ENCODE measurements around the gene PPM1D. TPM values are rescaled to one million over a fixed set of nuclear protein-coding genes. Genes with fewer than 3 reads are reported as not detected.
A peak's percentile ranks its signal among the peaks of the same experiment; 100 is the strongest.
"Not testable (repeated sequence)": the region's sequence is repeated elsewhere in the genome, so short reads cannot be mapped to it uniquely, and the experiment has no call there.

The PPM1D gene
- total RNA-seq, 1 donor from 2014 or later: 21.2 TPM

GRCh38 chr17:60583008-60583407 lies 17.0 kb upstream of the PPM1D start:
- H3K27ac Mint-ChIP-seq: no peak overlapping the region
- peaks cover 3% of the 10 kb centered on the region for H3K27me3 Mint-ChIP-seq
- no peak for DNase-seq (ENCODE audit: low spot score, unreplicated experiment)
- TF ChIP-seq CTCF (IDR thresholded peaks at IDR 0.05; ENCODE audit: unreplicated experiment): no peak
- H3K4me3 Mint-ChIP-seq (ENCODE audit: low read depth): no peak overlapping the region
- no peaks in the 10 kb centered on the region for H3K9me3 Mint-ChIP-seq (ENCODE audit: low read depth)
- peaks cover 9% of the 10 kb centered on the region for H3K4me1 Mint-ChIP-seq (ENCODE audit: low read depth)
- H3K36me3 Mint-ChIP-seq (ENCODE audit: insufficient read depth): no peaks in the 10 kb centered on the region

- Mint-ChIP-seq H3K4me3 (ENCODE audit: low read depth) (no peak overlapping the region), H3K27me3 (peaks cover under 1% of the 10 kb centered on the region), H3K36me3 (ENCODE audit: insufficient read depth) (no peaks in the 10 kb centered on the region), H3K27ac (peak overlapping the region; percentile 11), H3K9me3 (ENCODE audit: low read depth) (no peaks in the 10 kb centered on the region), H3K4me1 (ENCODE audit: low read depth) (peaks cover 5% of the 10 kb centered on the region)
- DNase-seq (ENCODE audit: low spot score, unreplicated experiment): no peak
- no peak for TF ChIP-seq CTCF (IDR thresholded peaks at IDR 0.05; ENCODE audit: unreplicated experiment)
Measured at GRCh38 chr17:60585887-60586286, 14.1 kb upstream of the PPM1D start.

GRCh38 chr17:60586288-60586974 lies 13.6 kb upstream of the PPM1D start:
- H3K36me3 Mint-ChIP-seq (ENCODE audit: insufficient read depth): no peaks in the 10 kb centered on the region
- no peaks in the 10 kb centered on the region for H3K9me3 Mint-ChIP-seq (ENCODE audit: low read depth)
- no peak overlapping the region for H3K4me3 Mint-ChIP-seq (ENCODE audit: low read depth)
- H3K27me3 Mint-ChIP-seq: peaks cover 1% of the 10 kb centered on the region
- H3K27ac Mint-ChIP-seq: peak overlapping the region; percentile 11
- peaks cover 5% of the 10 kb centered on the region for H3K4me1 Mint-ChIP-seq (ENCODE audit: low read depth)
- no peak for DNase-seq (ENCODE audit: low spot score, unreplicated experiment)
- TF ChIP-seq CTCF (IDR thresholded peaks at IDR 0.05; ENCODE audit: unreplicated experiment): peak; percentile 41

- Mint-ChIP-seq H3K4me1 (ENCODE audit: low read depth) (peaks cover 9% of the 10 kb centered on the region), H3K4me3 (ENCODE audit: low read depth) (no peak overlapping the region), H3K27ac (no peak overlapping the region), H3K27me3 (peaks cover 4% of the 10 kb centered on the region), H3K9me3 (ENCODE audit: low read depth) (no peaks in the 10 kb centered on the region), H3K36me3 (ENCODE audit: insufficient read depth) (no peaks in the 10 kb centered on the region)
- DNase-seq (ENCODE audit: low spot score, unreplicated experiment): no peak
- TF ChIP-seq CTCF (IDR thresholded peaks at IDR 0.05; ENCODE audit: unreplicated experiment): no peak
Measured at GRCh38 chr17:60590070-60590469, 9.9 kb upstream of the PPM1D start.

- TF ChIP-seq CTCF (IDR thresholded peaks at IDR 0.05; ENCODE audit: unreplicated experiment): no peak
- Mint-ChIP-seq H3K27me3 (peaks cover 11% of the 10 kb centered on the region), H3K27ac (no peak overlapping the region), H3K4me1 (ENCODE audit: low read depth) (peaks cover 4% of the 10 kb centered on the region), H3K36me3 (ENCODE audit: insufficient read depth) (no peaks in the 10 kb centered on the region), H3K9me3 (ENCODE audit: low read depth) (no peaks in the 10 kb centered on the region), H3K4me3 (ENCODE audit: low read depth) (no peak overlapping the region)
- no peak for DNase-seq (ENCODE audit: low spot score, unreplicated experiment)
Measured at GRCh38 chr17:60592750-60593149, 7.2 kb upstream of the PPM1D start.

- H3K4me3 Mint-ChIP-seq (ENCODE audit: low read depth); H3K9me3 Mint-ChIP-seq (ENCODE audit: low read depth); H3K36me3 Mint-ChIP-seq (ENCODE audit: insufficient read depth); H3K27ac Mint-ChIP-seq; DNase-seq (ENCODE audit: low spot score, unreplicated experiment): not testable (repeated sequence)
- Mint-ChIP-seq H3K4me1 (ENCODE audit: low read depth) (peaks cover 10% of the 10 kb centered on the region), H3K27me3 (peaks cover 11% of the 10 kb centered on the region)
Measured at GRCh38 chr17:60593441-60594036, 6.5 kb upstream of the PPM1D start.

- not testable (repeated sequence) for DNase-seq (ENCODE audit: low spot score, unreplicated experiment); H3K36me3 Mint-ChIP-seq (ENCODE audit: insufficient read depth); H3K9me3 Mint-ChIP-seq (ENCODE audit: low read depth); H3K4me3 Mint-ChIP-seq (ENCODE audit: low read depth); H3K27ac Mint-ChIP-seq
- H3K4me1 Mint-ChIP-seq (ENCODE audit: low read depth): peaks cover 14% of the 10 kb centered on the region
- peaks cover 11% of the 10 kb centered on the region for H3K27me3 Mint-ChIP-seq
Measured at GRCh38 chr17:60594170-60594569, 5.8 kb upstream of the PPM1D start.

All from progenitor cell of endocrine pancreas (in vitro differentiated cells).